Stimulated activated CD8-positive, alpha-beta memory T cell treated with anti-CD3 and anti-CD28 coated beads, Interleukin-12 subunit alpha, Interleukin-12 subunit beta, amount 100 ng/mL, for 4 hours (primary cell): ENCODE measurements around the gene TRAF3IP3.

Source experiments
- DNase-seq: peaks from one replicate; pipeline ENCODE4 v3.0.0-alpha.2; 2020; ENCODE audit warnings: low read depth

TRAF3IP3 gene

DNA sequence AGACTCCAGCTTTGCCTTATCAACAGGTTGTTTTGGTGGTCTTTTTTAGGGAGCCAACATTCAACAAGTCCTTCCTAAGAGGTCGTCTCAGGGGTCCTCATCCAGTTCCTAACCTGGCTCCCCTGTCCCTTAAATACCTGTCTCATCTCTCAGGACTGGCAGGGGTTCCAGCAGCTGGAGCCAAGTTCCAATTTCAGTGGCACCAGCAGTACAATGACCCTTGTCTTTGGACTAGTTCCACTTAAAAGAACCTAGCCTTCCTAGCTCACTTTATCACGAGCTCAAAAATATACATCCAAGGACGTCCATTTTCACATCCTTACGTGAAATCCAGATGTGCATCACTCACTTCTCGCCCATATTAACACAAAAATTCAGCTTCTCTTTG lies 18.7 kb upstream of the TRAF3IP3 start:
- DNase-seq = no peak

DNA sequence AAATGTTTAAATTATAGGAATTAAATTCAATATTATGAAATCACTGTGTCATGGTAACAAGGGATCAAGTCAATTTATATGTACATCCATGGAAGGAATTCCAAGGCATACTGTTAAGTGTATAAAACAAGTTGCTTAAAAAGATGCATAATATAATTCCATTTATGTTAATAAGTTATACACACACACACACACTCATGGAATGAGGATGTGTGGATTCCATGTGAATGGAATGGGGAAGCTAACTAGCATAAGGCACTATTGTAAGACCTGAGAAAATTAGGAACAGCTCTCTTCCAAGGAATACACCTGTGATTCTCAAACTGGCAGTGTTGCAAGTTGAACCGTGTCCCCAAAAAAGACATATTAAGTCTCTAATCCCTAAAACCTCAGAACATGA lies 17.6 kb upstream of the TRAF3IP3 start:
- no peak for DNase-seq

DNA sequence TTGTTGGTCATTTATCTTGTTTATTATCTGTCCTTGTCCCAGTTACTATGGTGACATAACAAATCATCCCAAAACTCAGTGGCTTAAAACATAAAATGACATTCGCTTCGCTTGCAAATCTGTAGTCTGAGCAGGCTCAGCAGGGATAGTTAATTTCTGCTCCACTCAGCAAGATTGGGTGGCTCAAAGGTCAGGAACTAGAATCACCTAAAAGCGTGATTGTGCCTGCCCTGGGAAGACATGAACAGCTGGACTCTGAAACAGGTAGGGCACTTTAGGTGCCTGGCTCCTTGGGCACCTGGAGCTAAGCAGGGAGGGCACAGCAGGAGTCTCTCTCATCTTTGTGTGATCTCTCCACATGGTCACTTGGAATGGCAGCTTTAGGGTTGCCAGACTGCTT lies 14.7 kb upstream of the TRAF3IP3 start:
- no peak for DNase-seq

GRCh38 chr1:209741889-209742288 lies 14.0 kb upstream of the TRAF3IP3 start:
- no peak for DNase-seq

DNA sequence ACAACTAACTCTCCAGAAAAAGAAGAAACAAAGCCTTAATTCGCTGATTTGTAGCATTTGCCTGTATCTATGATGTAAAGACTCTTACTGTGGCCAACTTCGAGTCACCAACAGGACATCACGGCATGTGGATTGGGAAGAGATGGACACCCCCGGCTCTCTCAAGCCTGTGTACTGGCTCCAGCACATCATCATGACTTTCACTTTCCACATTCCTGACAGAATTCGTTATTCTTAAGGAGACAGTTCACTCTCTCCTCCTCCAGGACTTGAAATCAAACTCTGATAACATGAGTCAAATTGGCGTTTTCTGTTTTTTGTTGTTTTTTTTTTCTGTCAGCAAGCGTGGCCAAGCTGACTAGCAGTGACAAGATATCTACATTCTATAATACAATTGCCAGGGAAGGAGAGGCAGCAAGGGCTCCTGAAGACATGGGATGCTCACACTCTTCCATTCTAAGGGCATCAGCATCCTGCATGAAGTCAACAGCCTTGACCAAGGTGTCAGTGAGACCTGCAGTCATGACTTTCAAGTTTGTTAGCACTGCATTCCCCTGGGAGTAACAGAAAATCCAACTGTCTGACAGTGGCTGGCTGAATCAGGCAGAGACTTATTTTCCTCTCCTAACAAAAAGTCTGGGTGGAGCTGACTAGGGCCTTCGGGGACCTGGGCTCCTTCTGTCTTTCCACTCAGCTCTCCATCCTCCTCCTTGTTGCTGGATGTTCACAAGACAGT lies 13.3 kb upstream of the TRAF3IP3 start:
- no peak for DNase-seq

- DNase-seq = no peak
These were observed 12.7 kb upstream of the TRAF3IP3 start for GRCh38 chr1:209743145-209743482.

DNA sequence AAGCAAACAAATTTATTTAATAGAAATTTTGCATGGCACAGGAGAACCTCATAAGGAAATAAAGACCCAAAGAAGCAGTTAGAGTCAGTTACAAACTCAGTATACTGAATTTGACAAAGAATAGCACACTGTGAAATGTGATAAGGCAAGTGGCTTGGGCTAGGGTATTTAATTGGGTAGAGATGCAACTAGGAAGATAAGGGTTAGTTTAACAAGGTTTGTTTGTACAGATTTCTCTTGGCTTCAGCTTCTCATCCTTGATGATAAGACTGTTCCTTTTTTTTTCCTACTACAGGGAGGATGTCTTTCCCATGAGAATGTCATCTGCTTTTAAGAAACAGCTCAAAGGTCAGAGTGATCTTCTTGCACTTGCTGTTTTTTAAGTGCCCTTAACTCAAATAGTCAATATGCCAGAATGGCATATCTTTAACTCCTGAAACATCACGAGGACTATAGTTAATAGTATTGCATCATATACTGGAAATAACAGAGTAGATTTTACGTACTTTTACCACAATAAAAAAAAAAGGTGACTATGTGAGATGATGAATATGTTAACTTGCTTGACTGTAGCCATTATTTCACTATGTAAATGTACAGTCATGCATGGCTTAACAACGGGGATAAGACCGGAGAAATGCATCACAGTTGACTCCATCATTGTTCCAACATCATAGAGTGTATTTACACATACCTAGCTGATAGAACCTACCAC lies 9.2 kb upstream of the TRAF3IP3 start:
- DNase-seq = no peak

GRCh38 chr1:209747580-209748262 lies 8.1 kb upstream of the TRAF3IP3 start:
- peak; percentile 69 for DNase-seq

DNA sequence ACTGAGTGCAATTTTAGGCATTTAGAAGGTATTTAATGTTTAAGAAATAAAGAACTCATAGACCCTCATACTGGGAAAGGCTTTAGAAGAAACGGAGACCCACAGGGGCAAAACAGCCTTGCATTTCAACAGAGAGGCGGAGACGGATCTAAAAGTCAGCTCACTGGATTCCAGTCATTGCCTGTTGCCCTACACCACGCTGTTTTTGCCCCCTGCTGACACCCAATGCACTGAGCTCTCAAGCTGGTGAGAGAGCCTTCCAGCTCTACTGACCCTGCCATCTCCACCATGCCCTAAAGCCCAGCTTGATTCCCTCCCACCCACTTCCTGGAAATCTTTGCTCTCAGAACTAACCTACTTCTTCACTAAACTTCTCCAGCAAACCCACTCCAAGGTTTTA lies 7.2 kb upstream of the TRAF3IP3 start:
- DNase-seq = no peak

- DNase-seq = no peak
These were observed 6.6 kb upstream of the TRAF3IP3 start for GRCh38 chr1:209749205-209749604.

GRCh38 chr1:209749670-209750323 lies 6.1 kb upstream of the TRAF3IP3 start:
- DNase-seq = no peak

DNA sequence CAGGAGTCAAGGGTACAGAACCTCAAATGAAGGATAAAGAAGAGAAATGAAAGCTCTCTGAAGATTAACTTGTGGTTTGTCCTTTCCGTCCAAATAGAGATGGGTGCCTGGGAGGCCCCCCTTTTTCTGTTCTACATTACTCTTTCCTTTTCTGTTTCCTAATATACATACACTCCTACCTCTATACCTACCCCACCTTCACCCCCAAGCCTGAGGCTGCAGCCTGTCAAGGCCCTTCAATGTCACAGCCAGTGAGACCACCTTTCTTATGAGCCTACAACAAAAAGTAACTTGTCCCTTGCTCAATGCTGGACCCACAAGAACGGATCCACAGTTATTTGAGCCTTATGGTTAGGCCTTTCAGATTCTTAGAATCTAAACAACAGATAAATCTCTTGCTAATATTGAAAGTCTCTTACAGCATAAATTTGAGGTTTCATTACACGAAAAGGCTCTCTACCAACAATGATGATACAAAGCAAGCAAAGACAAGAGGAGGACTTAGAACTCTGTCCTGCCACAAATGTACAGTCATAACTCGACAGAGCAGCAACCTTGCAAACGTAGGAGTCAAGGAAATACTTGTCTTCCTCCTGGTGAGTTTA lies 4.1 kb upstream of the TRAF3IP3 start:
- DNase-seq = no peak

DNA sequence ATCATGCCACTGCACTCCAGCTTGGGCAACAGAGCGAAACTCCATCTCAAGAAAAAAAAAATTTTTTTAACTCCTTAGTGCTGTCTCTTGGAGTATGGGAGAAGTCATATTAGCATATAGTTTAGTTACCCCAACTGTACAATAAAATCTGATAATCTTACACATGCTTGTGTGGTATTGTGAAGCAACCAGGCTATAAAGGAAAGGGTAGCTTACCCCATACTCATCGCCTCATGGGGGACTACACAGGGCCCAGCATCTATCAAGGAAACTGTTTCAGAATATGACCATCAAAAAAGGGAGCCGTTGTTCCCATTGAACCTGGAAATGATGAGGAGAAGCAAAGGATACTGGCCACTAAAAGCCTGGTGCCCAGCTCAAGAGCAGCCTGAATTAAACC lies 3.0 kb upstream of the TRAF3IP3 start:
- DNase-seq = no peak

GRCh38 chr1:209755256-209755655 lies 597 bp upstream of the TRAF3IP3 start:
- DNase-seq = no peak

GRCh38 chr1:209756615-209757445 lies 977 bp downstream of the TRAF3IP3 start:
- no peak for DNase-seq

- no peak for DNase-seq
These were observed 2.5 kb downstream of the TRAF3IP3 start for GRCh38 chr1:209758400-209758799.

- DNase-seq = no peak
These were observed 4.0 kb downstream of the TRAF3IP3 start for GRCh38 chr1:209759829-209760359.

DNA sequence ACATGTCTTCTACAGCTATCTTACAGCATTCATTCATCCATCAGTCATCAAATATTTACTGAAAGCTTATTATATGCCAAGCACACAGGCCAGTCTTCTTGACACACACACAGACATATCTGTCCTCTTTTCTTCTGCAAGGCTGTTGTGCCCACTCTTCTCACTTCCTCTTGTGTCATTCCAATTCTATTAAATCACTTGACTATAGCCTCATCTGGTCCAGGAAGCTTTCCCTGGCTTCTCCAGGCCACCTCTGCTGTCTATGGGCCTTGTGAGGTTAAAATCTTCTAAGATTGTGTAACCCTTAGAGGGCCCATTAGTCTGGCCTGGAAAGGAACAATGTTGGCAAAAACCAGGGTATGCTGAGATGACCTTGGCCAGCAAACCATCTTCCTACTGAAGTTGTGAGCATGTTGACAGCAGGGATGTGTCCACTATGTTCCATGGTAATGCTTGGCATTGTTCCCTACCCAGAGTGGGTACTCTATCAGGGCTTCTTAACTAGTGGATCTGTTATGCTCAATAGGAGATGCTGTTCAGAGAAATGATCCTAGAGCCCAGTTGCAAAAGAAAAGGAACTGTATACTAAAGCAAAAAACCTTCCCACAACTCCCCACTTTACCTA lies 5.3 kb downstream of the TRAF3IP3 start:
- DNase-seq = no peak

DNA sequence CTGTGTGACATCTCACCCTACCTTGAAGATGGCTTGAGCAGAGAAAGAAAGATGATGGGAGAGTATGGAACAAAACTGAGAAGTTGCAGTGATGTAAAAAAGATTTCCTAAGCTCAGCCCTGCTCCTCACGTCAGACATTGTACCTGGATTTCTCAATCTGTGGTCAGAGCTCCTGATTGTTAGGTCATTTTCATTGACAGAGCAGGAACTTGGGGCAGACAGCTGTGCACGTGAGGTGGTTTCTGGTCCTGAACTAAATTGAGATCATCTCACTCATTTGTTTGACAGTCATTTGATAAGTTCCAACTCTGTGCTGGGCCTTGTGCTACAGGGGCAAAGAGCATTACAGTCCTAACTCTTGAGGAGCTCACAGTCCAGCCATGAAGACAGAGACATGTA lies 10.2 kb downstream of the TRAF3IP3 start:
- DNase-seq = no peak

GRCh38 chr1:209767096-209767495 lies 11.2 kb downstream of the TRAF3IP3 start:
- no peak for DNase-seq

DNA sequence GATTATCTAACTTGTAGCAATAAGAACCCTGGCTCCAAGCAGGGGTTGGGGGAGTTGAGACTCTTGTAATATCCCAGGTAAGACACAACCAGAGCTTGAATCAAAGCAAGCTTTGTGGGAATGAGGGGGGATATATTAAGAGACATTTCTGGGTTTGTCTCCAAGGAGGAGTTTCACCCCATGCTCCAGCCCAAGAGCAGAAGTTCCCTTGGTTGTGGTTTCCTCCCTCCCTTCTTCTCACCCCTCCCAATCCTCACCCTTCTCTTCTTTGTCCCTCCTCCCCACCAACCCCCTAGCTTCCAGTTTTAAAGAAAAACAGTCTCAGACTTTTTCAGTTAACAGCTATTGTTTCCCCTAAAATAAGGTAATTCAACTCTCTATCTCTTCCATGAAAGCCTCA lies 11.9 kb downstream of the TRAF3IP3 start:
- DNase-seq = no peak
